Left lung (tissue), 10 donors: ENCODE data around the gene FILIP1L. TPM values are rescaled to one million over a fixed set of nuclear protein-coding genes. Genes with fewer than 3 reads are reported as not detected.

ENCODE experiments used
- ATAC-seq: fragments of 200-7000 bp; cut with Tn5 transposase; one replicate; pipeline ENCODE4 v1.9.1; 2020; ENCODE audit warnings: moderate library complexity
- DNase-seq, 4 donors: peaks; one replicate each; pipeline ENCODE4 v3.0.0-alpha.2; 2013 to 2020
- H3K27ac ChIP-seq, 2 donors: fragments of 200-600 bp; sonication (generic) in 1 of 2; one replicate each; pipeline versions ENCODE4 v1.5.0 to v1.8.0; 2020 to 2021
- H3K27me3 ChIP-seq, 2 donors: fragments of 200-600 bp; sonication (generic) in 1 of 2; one replicate each; pipeline versions ENCODE4 v1.5.0 to v1.8.0; 2020 to 2021
- H3K36me3 ChIP-seq, 2 donors: fragments of 200-600 bp; sonication (generic) in 1 of 2; one replicate each; pipeline versions ENCODE4 v1.5.0 to v1.8.0; 2020 to 2021
- H3K4me1 ChIP-seq, 2 donors: fragments of 200-600 bp; one replicate each; pipeline ENCODE4 v1.8.0; 2021
- H3K4me3 ChIP-seq, 2 donors: fragments of 200-600 bp; sonication (generic) in 1 of 2; one replicate each; pipeline versions ENCODE4 v1.5.0 to v1.8.0; 2020 to 2021; ENCODE audit warnings: mild to moderate bottlenecking in 1 of 2
- H3K9me3 ChIP-seq, 2 donors: fragments of 200-600 bp; sonication (generic) in 1 of 2; one replicate each; pipeline versions ENCODE4 v1.5.0 to v1.8.0; 2020 to 2021
- CTCF ChIP-seq, 2 donors: fragments of 200-600 bp; sonication (generic) in 1 of 2; IDR thresholded peaks; one replicate each; pipeline versions ENCODE4 v1.5.0 to v1.8.0; 2021; ENCODE audit warnings: antibody characterized with exemption in 2 of 2
- intact Hi-C, 2 donors: fragments of 100-400 bp; cut with DNase I; formaldehyde crosslinking; loops; one replicate each; pipeline versions ENCODE4 v1.11.2 to v1.14.2; 2022
- polyA plus RNA-seq, 6 donors: library from polyadenylated mRNA; unstranded; fragments of 120-200 nt; gene quantifications; one replicate each; pipeline ENCODE4 v1.2.1, GENCODE V29; 2013; ENCODE audit not compliant: insufficient read length in 6 of 6
- total RNA-seq, 2 donors: library from RNA; stranded (reverse); fragmentation: NEBNext Ultra II Directional; extraction: Animal tissue kit (Norgen Biotek cat#: 25700); gene quantifications; one replicate each; pipeline ENCODE4 v1.2.1, GENCODE V29; 2021
- donor health status: DM: no; HTN: yes; CAD: no.
- donor health status: DM: no; HTN: no; CAD: no.

The FILIP1L gene
- total and polyA plus RNA-seq, 8 donors: 10.6 to 68.9 (median 14.8) TPM

- Histone ChIP-seq H3K27ac (peak overlapping the region in 1 of 2 donors; percentile 40), H3K36me3 (no peaks in the 10 kb centered on the region), H3K9me3 (no peaks in the 10 kb centered on the region), H3K4me3 (no peak overlapping the region), H3K27me3 (no peaks in the 10 kb centered on the region), H3K4me1 (peaks cover 14 to 17% of the 10 kb centered on the region in 2 donors)
- peak; percentile 79 for ATAC-seq
- intact Hi-C loops: no loop called here
- peak in 2 of 4 donors; percentile 45 to 53 for DNase-seq
- TF ChIP-seq CTCF (IDR thresholded peaks at IDR 0.05): no peak
Observed at GRCh38 chr3:99945328-99945995, 168.8 kb downstream of the FILIP1L start.

GRCh38 chr3:99943931-99944761, 170.2 kb downstream of the FILIP1L start:
- intact Hi-C loops: no loop called here
- TF ChIP-seq CTCF (IDR thresholded peaks at IDR 0.05): no peak
- no peak overlapping the region for H3K27ac ChIP-seq
- H3K9me3 ChIP-seq: no peaks in the 10 kb centered on the region
- ATAC-seq (no peak), DNase-seq (no peak)
- H3K4me3 ChIP-seq: no peak overlapping the region
- H3K36me3 ChIP-seq: no peaks in the 10 kb centered on the region
- H3K4me1 ChIP-seq: peaks cover 17% of the 10 kb centered on the region in 2 donors
- H3K27me3 ChIP-seq: no peaks in the 10 kb centered on the region

- Histone ChIP-seq H3K4me3 (no peak overlapping the region), H3K4me1 (peaks cover 16% of the 10 kb centered on the region in 2 donors), H3K27ac (no peak overlapping the region), H3K9me3 (no peaks in the 10 kb centered on the region), H3K27me3 (no peaks in the 10 kb centered on the region), H3K36me3 (no peaks in the 10 kb centered on the region)
- TF ChIP-seq CTCF (IDR thresholded peaks at IDR 0.05): no peak
- ATAC-seq: no peak
- intact Hi-C loops: no loop called here
- DNase-seq: no peak
Observed at GRCh38 chr3:99941211-99941610, 173.1 kb downstream of the FILIP1L start.

- no peaks in the 10 kb centered on the region for H3K36me3 ChIP-seq
- H3K27ac ChIP-seq: peak overlapping the region in 1 of 2 donors; percentile 33
- H3K9me3 ChIP-seq: no peaks in the 10 kb centered on the region
- no peak overlapping the region for H3K4me3 ChIP-seq
- intact Hi-C loops: no loop called here
- ATAC-seq: no peak
- no peak for TF ChIP-seq CTCF (IDR thresholded peaks at IDR 0.05)
- H3K27me3 ChIP-seq: no peaks in the 10 kb centered on the region
- H3K4me1 ChIP-seq: peaks cover 8 to 15% of the 10 kb centered on the region in 2 donors
- no peak for DNase-seq
Observed at GRCh38 chr3:99940350-99940749, 174.0 kb downstream of the FILIP1L start.

- no peak for ATAC-seq
- Histone ChIP-seq H3K9me3 (no peaks in the 10 kb centered on the region), H3K36me3 (no peaks in the 10 kb centered on the region), H3K4me1 (peaks cover 6 to 12% of the 10 kb centered on the region in 2 donors), H3K4me3 (no peak overlapping the region), H3K27me3 (no peaks in the 10 kb centered on the region), H3K27ac (peak overlapping the region in 1 of 2 donors; percentile 33)
- no peak for TF ChIP-seq CTCF (IDR thresholded peaks at IDR 0.05)
- intact Hi-C loops: no loop called here
- DNase-seq: no peak
Observed at GRCh38 chr3:99939876-99940275, 174.4 kb downstream of the FILIP1L start.
